Bronchial epithelial cell (primary cell): ENCODE results near the gene ACVR2B. TPM values are rescaled to one million over a fixed set of nuclear protein-coding genes. Genes with fewer than 3 reads are reported as not detected.

Experiments
- DNase-seq: peaks from one replicate; pipeline ENCODE4 v3.0.0-alpha.2; 2010; ENCODE audit warnings: low read depth
- FAIRE-seq: peaks from 2 replicates; lab custom pipeline; 2011; peaks lifted over from hg19 to GRCh38; lab: Jason Lieb, UNC
- H3K27me3 ChIP-seq: 2 replicates; pipeline ENCODE4 v1.5.1; 2011; ENCODE audit warnings: low read length; ENCODE audit not compliant: control insufficient read depth, insufficient read depth
- H3K36me3 ChIP-seq: 2 replicates; pipeline ENCODE4 v1.5.1; 2011; ENCODE audit warnings: low read length; ENCODE audit not compliant: control insufficient read depth, insufficient read depth
- H3K4me3 ChIP-seq: 2 replicates; pipeline ENCODE4 v1.5.1; 2011; ENCODE audit warnings: mild to moderate bottlenecking, low read depth, low read length, control low read depth
- CTCF ChIP-seq: IDR thresholded peaks from 2 replicates; pipeline ENCODE4 v1.5.1; 2011; ENCODE audit warnings: mild to moderate bottlenecking, moderate library complexity, low read length, control low read depth, inconsistent platforms; ENCODE audit not compliant: insufficient read depth, severe bottlenecking
- total RNA-seq: library from RNA; depleted of rRNA; stranded (reverse); fragments of >200 nt; gene quantifications from 2 replicates; pipeline ENCODE4 v1.2.1, GENCODE V29; 2014

The ACVR2B gene
- total RNA-seq, 1 donor from 2014 or later, result 4.5 TPM

GRCh38 chr3:38469852-38470251, 16.2 kb downstream of the ACVR2B start:
- no peaks in the 10 kb centered on the region for H3K27me3 ChIP-seq
- DNase-seq, result no peak
- no peak overlapping the region for H3K4me3 ChIP-seq
- TF ChIP-seq CTCF, result no peak
- H3K36me3 ChIP-seq, result no peaks in the 10 kb centered on the region
- FAIRE-seq, result no peak

- Histone ChIP-seq H3K36me3 (no peaks in the 10 kb centered on the region), H3K27me3 (no peaks in the 10 kb centered on the region), H3K4me3 (no peak overlapping the region)
- no peak for FAIRE-seq
- no peak for TF ChIP-seq CTCF
- DNase-seq, result no peak
Measured at GRCh38 chr3:38471260-38471857, 17.7 kb downstream of the ACVR2B start.

GRCh38 chr3:38472342-38472741, 18.7 kb downstream of the ACVR2B start:
- H3K36me3 ChIP-seq, result no peaks in the 10 kb centered on the region
- FAIRE-seq (no peak), DNase-seq (no peak)
- no peak overlapping the region for H3K4me3 ChIP-seq
- no peaks in the 10 kb centered on the region for H3K27me3 ChIP-seq
- no peak for TF ChIP-seq CTCF

DNA sequence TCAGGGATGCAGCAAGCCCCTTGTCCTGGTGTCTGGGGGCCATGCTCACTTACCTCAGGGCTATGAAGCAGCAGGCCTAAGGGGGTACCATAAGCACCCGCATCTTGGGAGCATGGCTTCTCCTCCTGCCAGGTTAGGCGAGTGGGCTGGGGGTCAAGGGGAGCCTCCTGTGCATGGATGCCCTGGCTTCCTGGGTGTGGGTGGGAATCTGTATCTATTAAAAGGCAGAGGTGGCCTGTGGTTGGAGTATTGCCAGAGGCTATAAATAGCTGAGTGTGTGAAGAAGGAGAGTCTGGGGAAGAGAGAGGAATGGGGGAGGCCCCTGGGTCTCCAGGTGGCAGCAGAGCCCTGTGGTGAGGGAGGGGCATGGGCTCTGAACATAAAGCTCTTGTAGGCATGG, 19.5 kb downstream of the ACVR2B start:
- no peak for FAIRE-seq
- no peaks in the 10 kb centered on the region for H3K36me3 ChIP-seq
- no peak for DNase-seq
- H3K4me3 ChIP-seq, result no peak overlapping the region
- no peaks in the 10 kb centered on the region for H3K27me3 ChIP-seq
- TF ChIP-seq CTCF, result no peak

- no peaks in the 10 kb centered on the region for H3K27me3 ChIP-seq
- H3K4me3 ChIP-seq, result no peak overlapping the region
- DNase-seq, result no peak
- peaks cover 2% of the 10 kb centered on the region for H3K36me3 ChIP-seq
- FAIRE-seq, result no peak
- no peak for TF ChIP-seq CTCF
Measured at GRCh38 chr3:38474928-38475605, 21.4 kb downstream of the ACVR2B start.
